ENCODE data around the gene ELOVL1.

ELOVL1 gene

GRCh38 chr1:43365678-43366077 is 2.1 kb downstream of the ELOVL1 start:
- DNase-seq (ENCODE audit: low read depth), result no peak
- in situ Hi-C loops (cut with HindIII; ENCODE audit: low sequenced_read_pairs), result no loop called here
- no peak overlapping the region for H3K4me3 ChIP-seq (ENCODE audit: low read depth, low read length)
- TF ChIP-seq CTCF (IDR thresholded peaks at IDR 0.05; ENCODE audit: low read depth, low read length, missing control alignments), result no peak

- DNase-seq (ENCODE audit: low read depth), result no peak
- no peak overlapping the region for H3K4me3 ChIP-seq (ENCODE audit: low read depth, low read length)
- TF ChIP-seq CTCF (IDR thresholded peaks at IDR 0.05; ENCODE audit: low read depth, low read length, missing control alignments), result no peak
- in situ Hi-C loops (cut with HindIII; ENCODE audit: low sequenced_read_pairs), result no loop called here
Measured at GRCh38 chr1:43363935-43364525, 3.8 kb downstream of the ELOVL1 start.

GRCh38 chr1:43363283-43363934 is 4.4 kb downstream of the ELOVL1 start:
- in situ Hi-C loops (cut with HindIII; ENCODE audit: low sequenced_read_pairs), result no loop called here
- no peak for DNase-seq (ENCODE audit: low read depth)
- TF ChIP-seq CTCF (IDR thresholded peaks at IDR 0.05; ENCODE audit: low read depth, low read length, missing control alignments), result no peak
- no peak overlapping the region for H3K4me3 ChIP-seq (ENCODE audit: low read depth, low read length)

GRCh38 chr1:43360616-43361015 is 7.2 kb downstream of the ELOVL1 start:
- no peak for DNase-seq (ENCODE audit: low read depth)

GRCh38 chr1:43359696-43360095 is 8.1 kb downstream of the ELOVL1 start:
- in situ Hi-C loops (cut with HindIII; ENCODE audit: low sequenced_read_pairs), result no loop called here
- no peak for DNase-seq (ENCODE audit: low read depth)
- TF ChIP-seq CTCF (IDR thresholded peaks at IDR 0.05; ENCODE audit: low read depth, low read length, missing control alignments), result no peak
- peak overlapping the region; percentile 65 for H3K4me3 ChIP-seq (ENCODE audit: low read depth, low read length)

More at GRCh38 chr1:43360616-43361015, 7.2 kb downstream of the ELOVL1 start:
- in situ Hi-C loops (cut with HindIII; ENCODE audit: low sequenced_read_pairs), result no loop called here
- peak overlapping the region; percentile 18 for H3K4me3 ChIP-seq (ENCODE audit: low read depth, low read length)
- no peak for TF ChIP-seq CTCF (IDR thresholded peaks at IDR 0.05; ENCODE audit: low read depth, low read length, missing control alignments)

GRCh38 chr1:43358746-43359693 is 8.8 kb downstream of the ELOVL1 start, which contains the start of gene CDC20:
CDC20 (plus strand) TSS chr1:43358981; CDS start chr1:43359216, 235 bp downstream.
- in situ Hi-C loops (cut with HindIII; ENCODE audit: low sequenced_read_pairs), result no loop called here
- H3K4me3 ChIP-seq (ENCODE audit: low read depth, low read length), result peak within 1 kb of the TSS; percentile 65
- no peak for TF ChIP-seq CTCF (IDR thresholded peaks at IDR 0.05; ENCODE audit: low read depth, low read length, missing control alignments)
- DNase-seq (ENCODE audit: low read depth), result peak; percentile 87

Measured in astrocyte of the cerebellum (primary cell).